Activated CD8-positive, alpha-beta memory T cell treated with anti-CD3 and anti-CD28 coated beads, Interleukin-2, amount 50 U/mL, for 24 hours (primary cell): ENCODE results near the gene CPNE1.

Experiments
- DNase-seq: peaks from one replicate; pipeline ENCODE4 v3.0.0-alpha.2; 2020; ENCODE audit errors: extremely low read depth

Gene CPNE1

DNA sequence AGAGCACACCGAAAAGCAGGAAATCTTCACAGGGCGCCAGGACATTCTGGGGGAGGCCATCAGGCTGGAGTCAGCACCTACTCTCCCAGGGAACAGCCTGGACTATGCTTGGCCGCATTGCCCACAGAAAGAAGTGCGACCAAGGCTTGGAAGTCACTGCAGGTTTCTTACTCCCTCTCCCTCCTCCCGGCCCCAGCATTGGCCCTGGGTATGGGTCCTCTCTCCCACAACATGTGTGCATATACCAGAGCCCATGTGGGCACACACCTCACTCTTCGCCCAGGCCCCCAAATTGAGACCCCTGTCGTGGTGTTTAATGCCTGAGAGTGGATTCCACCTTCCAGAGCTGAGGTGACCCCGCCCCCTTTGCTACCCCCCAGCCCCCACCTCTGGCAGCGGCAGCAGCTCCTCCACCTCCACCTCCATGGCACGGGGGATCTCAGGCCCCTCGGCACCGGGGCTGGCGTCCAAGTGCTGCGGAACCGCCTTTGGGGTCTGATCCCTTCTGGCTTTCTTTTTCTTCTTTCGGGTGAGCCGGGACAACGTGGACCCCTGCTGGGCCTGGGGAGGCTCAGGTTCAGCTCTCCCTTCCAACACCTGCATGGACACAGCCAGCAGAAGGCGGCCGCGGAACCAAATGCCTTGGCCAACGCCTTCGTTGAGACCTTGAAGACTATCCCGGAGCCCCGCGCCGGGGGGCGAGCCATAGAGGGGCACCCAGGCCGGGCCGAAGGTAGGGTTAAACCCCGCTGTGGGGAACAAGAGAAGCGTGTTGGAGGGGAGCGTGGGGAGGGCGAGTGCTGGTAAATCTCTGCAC, 64.3 kb downstream of the CPNE1 start:
- DNase-seq = no peak

- DNase-seq = no peak
Observed at GRCh38 chr20:35599776-35600120, 65.0 kb downstream of the CPNE1 start.

DNA sequence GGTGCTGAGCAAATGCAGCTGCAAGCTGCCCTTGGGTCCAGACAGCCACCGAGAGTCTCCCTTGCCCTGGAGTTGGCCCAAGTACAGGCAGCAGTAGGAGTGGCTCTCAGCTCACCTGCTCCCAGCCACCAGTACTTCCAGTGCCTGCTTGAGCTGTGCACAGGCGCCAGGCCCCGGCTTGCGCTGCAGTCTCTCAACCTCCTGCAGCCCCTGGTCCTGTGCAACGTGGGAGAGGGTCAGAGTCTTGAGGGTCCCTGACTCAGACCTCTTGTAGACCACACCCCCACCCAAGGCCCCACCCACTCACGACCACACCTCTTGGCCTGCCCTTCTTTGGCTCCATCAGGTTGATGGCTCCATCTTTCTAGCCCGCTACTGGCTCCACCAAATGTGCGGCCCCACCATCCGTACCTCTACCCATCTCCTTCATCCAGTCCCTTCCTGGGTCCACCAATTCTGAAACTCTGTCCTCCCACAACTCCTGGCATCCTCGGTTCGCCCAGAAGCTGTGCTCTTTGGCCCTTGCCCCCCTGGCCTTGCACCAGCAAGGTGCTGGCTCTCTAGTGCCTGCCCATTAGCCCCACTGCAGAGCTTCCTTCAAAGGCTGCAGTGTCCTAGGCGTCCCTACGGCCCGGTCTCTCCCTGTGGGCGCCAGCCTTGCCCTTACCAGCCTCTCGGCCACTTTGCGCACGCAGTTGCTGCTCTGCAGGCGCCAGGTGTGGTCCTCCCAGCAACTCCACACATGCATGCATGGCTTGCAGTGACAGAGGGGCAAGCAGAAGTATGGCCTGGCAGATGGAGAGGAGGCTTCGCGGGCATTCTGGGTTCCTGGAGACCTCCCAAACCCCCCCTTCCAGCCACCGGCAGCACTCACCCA, 65.6 kb downstream of the CPNE1 start:
- DNase-seq = no peak

GRCh38 chr20:35598476-35598875, 66.2 kb downstream of the CPNE1 start:
- no peak for DNase-seq

- no peak for DNase-seq
Observed at GRCh38 chr20:35597186-35597585, 67.5 kb downstream of the CPNE1 start.

DNA sequence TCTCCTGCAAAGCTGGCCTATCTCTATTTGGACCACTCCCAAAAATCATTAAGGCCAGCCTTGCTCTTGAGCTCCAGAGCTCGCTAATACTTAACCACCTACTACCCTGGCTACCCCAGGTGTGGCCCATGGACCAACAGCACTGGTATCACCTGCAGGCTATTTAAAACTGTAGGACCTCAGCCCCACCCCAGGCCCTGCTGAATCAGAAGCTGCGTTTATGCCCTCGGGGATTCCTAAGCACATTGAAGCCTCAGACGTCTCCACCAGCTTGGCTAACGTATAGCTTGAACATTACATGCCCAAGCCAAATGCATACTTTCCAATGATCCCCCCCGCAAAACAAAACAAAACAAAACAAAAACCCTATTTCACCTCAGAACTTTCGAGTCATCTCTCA, 68.8 kb downstream of the CPNE1 start:
- DNase-seq = no peak

DNA sequence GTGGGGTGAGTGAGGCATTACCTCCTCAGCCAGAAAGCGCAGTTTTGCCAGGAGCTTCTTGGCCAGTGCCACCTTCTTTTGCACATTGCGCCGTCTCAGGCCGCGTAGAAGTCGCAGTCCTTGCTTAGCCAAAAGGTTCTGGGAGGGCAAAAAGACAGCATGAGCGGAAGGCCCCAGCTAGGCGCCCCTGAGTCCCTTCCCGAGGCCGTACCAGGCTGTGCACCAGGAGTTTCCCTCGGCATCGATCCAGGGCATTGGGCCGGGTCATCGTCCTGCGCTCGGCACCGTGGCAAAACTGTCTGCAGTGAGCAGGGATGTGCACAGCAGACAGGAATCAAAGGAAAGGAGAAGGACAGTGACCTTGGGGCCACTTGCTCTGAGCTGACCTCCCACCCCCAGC, 69.2 kb downstream of the CPNE1 start:
- DNase-seq = no peak

GRCh38 chr20:35592339-35592974, 72.2 kb downstream of the CPNE1 start:
- DNase-seq = no peak

GRCh38 chr20:35588397-35588796, 76.3 kb downstream of the CPNE1 start:
- DNase-seq = no peak

GRCh38 chr20:35587436-35587835, 77.3 kb downstream of the CPNE1 start:
- no peak for DNase-seq

DNA sequence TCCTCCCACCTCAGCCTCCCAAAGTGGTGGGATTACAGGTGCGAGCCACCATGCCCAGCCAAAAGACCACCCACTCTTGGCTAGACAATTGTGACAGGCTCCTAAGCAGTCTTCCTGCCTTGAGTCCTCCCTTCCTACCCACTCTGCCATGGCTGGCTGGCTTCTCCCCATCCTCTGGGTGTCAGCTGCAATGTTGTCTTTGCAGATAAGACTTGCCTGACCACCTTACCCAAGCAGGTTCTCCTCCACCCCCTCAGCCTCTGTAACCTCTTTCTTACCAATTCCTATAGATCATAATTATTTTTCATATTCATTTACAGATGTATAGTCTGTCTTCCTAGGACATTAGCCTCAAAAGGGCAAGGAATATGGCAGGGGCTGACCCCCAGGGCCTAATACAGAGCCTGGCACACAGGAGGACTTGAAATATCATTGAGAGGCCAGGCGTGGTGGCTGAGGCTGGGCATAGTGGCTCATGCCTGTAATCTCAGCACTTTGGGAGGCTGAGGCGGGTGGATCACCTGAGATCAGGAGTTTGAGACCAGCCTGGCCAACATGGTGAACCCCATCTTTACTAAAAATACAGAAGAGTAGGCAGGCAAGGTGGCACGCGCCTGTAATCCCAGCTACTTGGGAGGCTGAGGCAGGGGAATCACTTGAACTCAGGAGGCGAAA, 77.8 kb downstream of the CPNE1 start:
- no peak for DNase-seq

GRCh38 chr20:35583636-35584560, 80.8 kb downstream of the CPNE1 start:
- DNase-seq = no peak

- no peak for DNase-seq
Observed at GRCh38 chr20:35582741-35583404, 81.8 kb downstream of the CPNE1 start.

- no peak for DNase-seq
Observed at GRCh38 chr20:35582131-35582530, 82.6 kb downstream of the CPNE1 start.

GRCh38 chr20:35579196-35579595, 85.5 kb downstream of the CPNE1 start:
- no peak for DNase-seq

DNA sequence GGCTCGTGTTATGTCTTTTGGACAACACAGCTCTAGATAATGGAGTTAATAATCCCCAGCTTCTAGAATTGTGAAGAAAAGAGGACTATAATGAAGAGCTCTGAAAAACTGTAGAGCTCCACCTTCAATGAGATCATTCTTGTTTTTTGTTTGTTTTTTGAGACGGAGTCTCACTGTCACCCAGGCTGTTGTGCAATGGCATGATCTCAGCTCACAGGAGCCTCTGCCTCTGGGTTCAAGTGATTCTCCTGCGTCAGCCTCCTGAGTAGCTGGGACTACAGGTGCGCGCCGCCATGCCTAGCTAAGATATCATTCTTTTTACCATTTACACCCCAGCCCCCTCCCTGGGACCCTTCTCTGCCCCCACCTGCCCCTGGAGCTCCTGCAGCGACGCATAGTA, 86.2 kb downstream of the CPNE1 start:
- DNase-seq = no peak

DNA sequence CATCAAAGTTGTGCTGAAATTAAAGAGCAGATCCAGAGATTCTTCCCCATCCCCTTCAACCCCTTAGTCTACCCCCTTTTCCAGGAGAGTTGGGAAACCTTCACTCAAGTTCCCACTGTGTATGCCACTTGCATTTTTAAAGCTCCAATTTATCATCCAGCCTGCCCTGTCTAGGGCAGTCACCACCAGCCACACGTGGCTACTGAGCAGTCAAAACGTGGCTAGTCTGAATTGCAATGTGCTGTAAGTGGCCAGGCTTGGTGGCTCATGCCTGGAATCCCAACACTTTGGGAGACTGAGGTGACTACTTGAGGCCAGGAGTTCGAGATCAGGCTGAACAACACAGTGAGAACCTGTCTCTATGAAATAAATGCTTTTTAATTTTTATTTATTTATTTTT, 87.9 kb downstream of the CPNE1 start:
- DNase-seq = no peak
